ENCODE results near the gene MRPL44. TPM values are rescaled to one million over a fixed set of nuclear protein-coding genes. Genes with fewer than 3 reads are reported as not detected.
A peak's percentile ranks its signal among the peaks of the same experiment; 100 is the strongest.

The MRPL44 gene
- total and polyA plus RNA-seq, 2 of the 13 experiments (the other 11 are each of a cell fraction or from before 2014, with no cell fraction given), result 38.4 to 78.0 TPM

- TF ChIP-seq IKZF4 (CRISPR knock-in tag; IDR thresholded peaks at IDR 0.05; ENCODE audit: borderline replicate concordance, low read depth, not compliant biosample characterization) (peak; percentile 76), CREBL2 (CRISPR knock-in tag; IDR thresholded peaks at IDR 0.05; ENCODE audit: borderline replicate concordance) (peak; percentile 90; the same call in 1 of the 2 replicates), FOSL2 (CRISPR knock-in tag; IDR thresholded peaks at IDR 0.05) (peak; percentile 65), NFKBIZ (CRISPR knock-in tag; IDR thresholded peaks at IDR 0.05) (peak; percentile 86), IRX3 (CRISPR knock-in tag; IDR thresholded peaks at IDR 0.05; ENCODE audit: borderline replicate concordance, low read depth) (no peak; the same call in 1 of the 2 replicates), POGZ (CRISPR knock-in tag; IDR thresholded peaks at IDR 0.05) (peak; percentile 97), MYC (CRISPR knock-in tag; IDR thresholded peaks at IDR 0.05; ENCODE audit: borderline replicate concordance) (peak; percentile 89), RORA (CRISPR knock-in tag; IDR thresholded peaks at IDR 0.05) (no peak), ZBTB4 (CRISPR knock-in tag; IDR thresholded peaks at IDR 0.05; ENCODE audit: borderline replicate concordance) (0 out of 2 replicates have a peak, but pooled peaks have one; percentile 61), ZKSCAN1 (IDR thresholded peaks at IDR 0.05; ENCODE audit: low read length) (peak; percentile 62; the same call in 1 of the 2 replicates), AHR (CRISPR knock-in tag; IDR thresholded peaks at IDR 0.05) (peak; percentile 95), ZNF230 (CRISPR knock-in tag; IDR thresholded peaks at IDR 0.05) (peak; percentile 65; the same call in 1 of the 2 replicates), HOXA9 (CRISPR knock-in tag; IDR thresholded peaks at IDR 0.05; ENCODE audit: borderline replicate concordance) (peak; percentile 94), REST (IDR thresholded peaks at IDR 0.05; ENCODE audit: borderline replicate concordance in 1 of 2, low read depth in 1 of 2, low read length in 2 of 2) (peak in 1 of 2 experiments; percentile 64; a peak in 1 of 4 replicates), MXD1 (CRISPR knock-in tag; IDR thresholded peaks at IDR 0.05) (peak; percentile 84; the same call in 1 of the 2 replicates), ATF7 (IDR thresholded peaks at IDR 0.05) (no peak), ATF7 (CRISPR knock-in tag; IDR thresholded peaks at IDR 0.05) (no peak), IKZF1 (IDR thresholded peaks at IDR 0.05) (no peak), ZNF589 (CRISPR knock-in tag; conservative IDR thresholded peaks at IDR 0.05) (peak; percentile 93), XBP1 (CRISPR knock-in tag; IDR thresholded peaks at IDR 0.05) (no peak; the same call in 1 of the 2 replicates), ZNF44 (CRISPR knock-in tag; IDR thresholded peaks at IDR 0.05) (peak; percentile 33; the same call in 1 of the 2 replicates), ATF1 (CRISPR knock-in tag; IDR thresholded peaks at IDR 0.05) (no peak)
These were observed 12.3 kb upstream of the MRPL44 start, which contains the start of gene WDFY1 (continued) for GRCh38 chr2:223944703-223945531.

Data from HepG2 (cell line).